GM21515 (cell line): Measurements from ENCODE around the gene GALC.

Experiments
- ATAC-seq: cut with Tn5 transposase; IDR thresholded peaks from one replicate; pipeline ENCODE4 v1.9.1; 2021; ENCODE audit not compliant: unreplicated experiment

The GALC gene

GRCh38 chr14:87960013-87960787, 32.8 kb downstream of the GALC start:
- ATAC-seq, result no peak

- no peak for ATAC-seq
Measured at GRCh38 chr14:87955501-87955900, 37.5 kb downstream of the GALC start.

GRCh38 chr14:87952307-87953094, 40.5 kb downstream of the GALC start:
- ATAC-seq, result peak; percentile 88

GRCh38 chr14:87944987-87945604, 47.9 kb downstream of the GALC start:
- ATAC-seq, result no peak

GRCh38 chr14:87940894-87941293, 52.1 kb downstream of the GALC start:
- no peak for ATAC-seq

GRCh38 chr14:87940382-87940781, 52.6 kb downstream of the GALC start:
- peak; percentile 95 for ATAC-seq

- ATAC-seq, result no peak
Measured at GRCh38 chr14:87935886-87936285, 57.1 kb downstream of the GALC start.

- no peak for ATAC-seq
Measured at GRCh38 chr14:87935081-87935828, 57.7 kb downstream of the GALC start.

GRCh38 chr14:87934185-87934584, 58.8 kb downstream of the GALC start:
- no peak for ATAC-seq

GRCh38 chr14:87916886-87917275, 76.1 kb downstream of the GALC start:
- no peak for ATAC-seq

GRCh38 chr14:87916103-87916885, 76.7 kb downstream of the GALC start:
- no peak for ATAC-seq

- no peak for ATAC-seq
Measured at GRCh38 chr14:87908550-87908949, 84.4 kb downstream of the GALC start.

- no peak for ATAC-seq
Measured at GRCh38 chr14:87901652-87902051, 91.3 kb downstream of the GALC start.

GRCh38 chr14:87901236-87901635, 91.7 kb downstream of the GALC start:
- ATAC-seq, result no peak

- no peak for ATAC-seq
Measured at GRCh38 chr14:87899228-87899627, 93.8 kb downstream of the GALC start.

- ATAC-seq, result no peak
Measured at GRCh38 chr14:87898301-87898700, 94.7 kb downstream of the GALC start.

GRCh38 chr14:87896393-87897380, 96.3 kb downstream of the GALC start:
- no peak for ATAC-seq

GRCh38 chr14:87894920-87895319, 98.1 kb downstream of the GALC start:
- ATAC-seq, result no peak

- ATAC-seq, result no peak
Measured at GRCh38 chr14:87892763-87893162, 100.2 kb downstream of the GALC start.
